Measurements from ENCODE around the gene INTS4.
"Not testable (repeated sequence)": the region's sequence is repeated elsewhere in the genome, so short reads cannot be mapped to it uniquely, and the experiment has no call there.

DNA sequence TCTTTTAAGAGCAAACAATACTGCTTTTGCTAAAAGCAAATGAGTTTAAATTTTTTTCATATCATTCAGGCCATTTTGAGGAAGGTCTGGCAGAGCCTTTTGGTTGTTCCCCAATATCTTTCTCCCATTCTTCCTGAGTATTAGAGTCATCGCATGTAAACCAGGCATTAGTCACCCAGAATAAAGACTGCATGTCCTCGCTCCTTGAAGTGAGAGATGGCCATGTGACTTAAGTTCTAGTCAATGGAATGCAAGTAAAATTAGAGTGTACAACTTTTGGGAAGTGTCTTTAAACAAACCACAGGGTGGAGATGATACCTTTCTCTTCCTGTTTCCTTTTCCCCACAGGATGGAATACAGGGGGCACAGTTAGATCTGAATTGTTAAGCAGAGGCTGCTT is 76.8 kb downstream of the INTS4 start:
- TF ChIP-seq, protein P1, sequence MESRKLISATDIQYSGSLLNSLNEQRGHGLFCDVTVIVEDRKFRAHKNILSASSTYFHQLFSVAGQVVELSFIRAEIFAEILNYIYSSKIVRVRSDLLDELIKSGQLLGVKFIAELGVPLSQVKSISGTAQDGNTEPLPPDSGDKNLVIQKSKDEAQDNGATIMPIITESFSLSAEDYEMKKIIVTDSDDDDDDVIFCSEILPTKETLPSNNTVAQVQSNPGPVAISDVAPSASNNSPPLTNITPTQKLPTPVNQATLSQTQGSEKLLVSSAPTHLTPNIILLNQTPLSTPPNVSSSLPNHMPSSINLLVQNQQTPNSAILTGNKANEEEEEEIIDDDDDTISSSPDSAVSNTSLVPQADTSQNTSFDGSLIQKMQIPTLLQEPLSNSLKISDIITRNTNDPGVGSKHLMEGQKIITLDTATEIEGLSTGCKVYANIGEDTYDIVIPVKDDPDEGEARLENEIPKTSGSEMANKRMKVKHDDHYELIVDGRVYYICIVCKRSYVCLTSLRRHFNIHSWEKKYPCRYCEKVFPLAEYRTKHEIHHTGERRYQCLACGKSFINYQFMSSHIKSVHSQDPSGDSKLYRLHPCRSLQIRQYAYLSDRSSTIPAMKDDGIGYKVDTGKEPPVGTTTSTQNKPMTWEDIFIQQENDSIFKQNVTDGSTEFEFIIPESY (IDR thresholded peaks at IDR 0.05; ENCODE audit: borderline replicate concordance, low read depth): not testable (repeated sequence)
- TF ChIP-seq, protein P2, sequence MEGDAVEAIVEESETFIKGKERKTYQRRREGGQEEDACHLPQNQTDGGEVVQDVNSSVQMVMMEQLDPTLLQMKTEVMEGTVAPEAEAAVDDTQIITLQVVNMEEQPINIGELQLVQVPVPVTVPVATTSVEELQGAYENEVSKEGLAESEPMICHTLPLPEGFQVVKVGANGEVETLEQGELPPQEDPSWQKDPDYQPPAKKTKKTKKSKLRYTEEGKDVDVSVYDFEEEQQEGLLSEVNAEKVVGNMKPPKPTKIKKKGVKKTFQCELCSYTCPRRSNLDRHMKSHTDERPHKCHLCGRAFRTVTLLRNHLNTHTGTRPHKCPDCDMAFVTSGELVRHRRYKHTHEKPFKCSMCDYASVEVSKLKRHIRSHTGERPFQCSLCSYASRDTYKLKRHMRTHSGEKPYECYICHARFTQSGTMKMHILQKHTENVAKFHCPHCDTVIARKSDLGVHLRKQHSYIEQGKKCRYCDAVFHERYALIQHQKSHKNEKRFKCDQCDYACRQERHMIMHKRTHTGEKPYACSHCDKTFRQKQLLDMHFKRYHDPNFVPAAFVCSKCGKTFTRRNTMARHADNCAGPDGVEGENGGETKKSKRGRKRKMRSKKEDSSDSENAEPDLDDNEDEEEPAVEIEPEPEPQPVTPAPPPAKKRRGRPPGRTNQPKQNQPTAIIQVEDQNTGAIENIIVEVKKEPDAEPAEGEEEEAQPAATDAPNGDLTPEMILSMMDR (IDR thresholded peaks at IDR 0.05): not testable (repeated sequence)
- not testable (repeated sequence) for TF ChIP-seq ELF1 (IDR thresholded peaks at IDR 0.05); NRF1 (IDR thresholded peaks at IDR 0.05; ENCODE audit: low read depth, low read length); SMC3 (IDR thresholded peaks at IDR 0.05; ENCODE audit: low read depth, low read length); POLR2AphosphoS5 (IDR thresholded peaks at IDR 0.05; ENCODE audit: low read depth, low read length); RXRA (IDR thresholded peaks at IDR 0.05; ENCODE audit: borderline replicate concordance, low read depth); GATA2 (CRISPR knock-in tag; IDR thresholded peaks at IDR 0.05)

Data from SK-N-SH (cell line).